Endometrial microvascular endothelial cells (primary cell): ENCODE measurements around the gene COX17. TPM values are rescaled to one million over a fixed set of nuclear protein-coding genes. Genes with fewer than 3 reads are reported as not detected.

Source experiments
- in situ Hi-C: cut with HindIII; loops from 2 replicates; pipeline ENCODE4 v1.10.0; 2017; ENCODE audit warnings: low sequenced_read_pairs, low pct_unique_long_range_greater_than_20kb; ENCODE audit errors: inconsistent ontology term
- total RNA-seq: library from RNA; depleted of rRNA; stranded (reverse); fragments of >200 nt; gene quantifications from one replicate; pipeline ENCODE4 v1.2.3, GENCODE V29; 2015; ENCODE audit errors: inconsistent ontology term

Gene COX17
- total RNA-seq, 1 donor from 2014 or later, result 9.8 TPM

DNA sequence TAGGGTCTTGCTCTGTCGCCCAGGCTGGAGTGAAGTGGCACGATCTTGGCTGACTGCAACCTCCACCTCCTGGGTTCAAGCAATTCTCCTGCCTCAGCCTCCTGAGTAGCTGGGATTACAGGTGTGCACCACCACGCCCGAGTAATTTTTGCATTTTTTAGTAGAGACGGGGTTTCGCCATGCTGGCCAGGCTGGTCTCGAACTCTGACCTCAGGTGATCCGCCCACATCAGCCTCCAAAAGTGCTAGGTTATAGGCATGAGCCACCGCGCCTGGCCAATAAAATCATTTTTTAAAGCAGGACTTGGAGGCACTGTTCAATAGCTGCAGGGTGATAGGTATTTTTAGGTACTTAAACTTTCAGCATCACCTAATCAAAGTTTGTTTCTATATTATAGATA lies 1.0 kb upstream of the COX17 start:
- in situ Hi-C loops, result loop anchor here (25.0 kb wide), 1 partner anchor 216 kb away; the partner anchor contains the start of genes POGLUT1 and TMEM39A

DNA sequence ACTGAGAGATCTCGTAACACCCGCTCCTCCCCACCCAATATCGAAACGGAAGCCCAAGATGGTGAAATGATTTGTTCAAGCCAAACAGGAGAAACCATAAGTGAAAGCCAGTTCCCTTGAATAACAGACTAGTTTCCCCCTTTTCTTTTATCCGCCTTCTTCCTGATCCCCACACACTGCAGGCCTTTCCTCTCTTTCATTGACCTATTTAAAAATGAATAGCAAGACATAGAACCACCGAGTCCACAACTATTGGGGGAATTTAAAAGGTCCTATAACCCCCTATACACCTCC lies 382 bp upstream of the COX17 start:
- in situ Hi-C loops, result loop anchor here (25.0 kb wide), 1 partner anchor 215 kb away; the partner anchor contains the start of genes POGLUT1 and TMEM39A

- in situ Hi-C loops, result loop anchor here (25.0 kb wide), 1 partner anchor 214 kb away; the partner anchor contains the start of genes POGLUT1 and TMEM39A
These were observed 1.2 kb downstream of the COX17 start for GRCh38 chr3:119676020-119676419.

- in situ Hi-C loops, result loop anchor here (25.0 kb wide), 1 partner anchor 213 kb away; the partner anchor contains the start of genes POGLUT1 and TMEM39A
These were observed 1.9 kb downstream of the COX17 start for GRCh38 chr3:119675188-119675874.

DNA sequence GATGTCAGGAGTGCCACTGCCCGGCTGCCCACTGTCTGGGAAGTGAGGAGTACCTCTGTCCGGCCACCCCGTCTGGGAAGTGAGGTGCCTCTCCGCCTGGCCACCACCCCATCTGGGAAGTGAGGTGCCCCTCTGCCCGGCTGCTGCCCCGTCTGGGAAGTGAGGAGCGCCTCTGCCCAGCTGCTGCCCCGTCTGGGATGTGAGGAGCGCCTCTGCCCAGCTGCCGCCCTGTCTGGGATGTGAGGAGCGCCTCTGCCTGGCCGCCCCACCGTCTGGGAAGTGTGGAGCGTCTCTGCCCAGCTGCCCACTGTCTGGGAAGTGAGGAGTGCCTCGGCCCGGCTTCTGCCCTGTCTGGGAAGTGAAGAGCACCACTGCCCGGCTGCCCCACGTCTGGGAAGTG lies 3.3 kb downstream of the COX17 start:
- in situ Hi-C loops, result no loop called here

DNA sequence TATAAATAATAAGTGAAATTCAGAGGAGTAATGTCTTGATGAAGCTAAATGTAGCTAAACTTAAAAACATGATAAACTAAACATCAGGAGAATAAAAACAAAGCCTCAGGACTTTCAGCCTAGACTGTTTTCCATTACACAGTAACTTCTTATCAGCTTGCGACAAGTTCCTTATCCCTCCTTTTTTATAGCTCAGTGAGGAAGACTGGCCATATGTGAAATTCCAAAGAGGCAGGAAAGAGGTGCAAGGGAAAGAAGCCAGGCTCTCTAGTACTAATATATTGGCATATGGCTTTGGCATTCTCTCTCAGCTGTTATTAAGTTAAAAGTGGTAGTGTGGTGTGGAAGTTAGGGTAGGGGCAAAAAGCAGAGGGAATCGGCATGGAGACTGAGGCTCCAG lies 4.4 kb downstream of the COX17 start:
- in situ Hi-C loops, result no loop called here

GRCh38 chr3:119669906-119670570 lies 7.2 kb downstream of the COX17 start:
- in situ Hi-C loops, result no loop called here

DNA sequence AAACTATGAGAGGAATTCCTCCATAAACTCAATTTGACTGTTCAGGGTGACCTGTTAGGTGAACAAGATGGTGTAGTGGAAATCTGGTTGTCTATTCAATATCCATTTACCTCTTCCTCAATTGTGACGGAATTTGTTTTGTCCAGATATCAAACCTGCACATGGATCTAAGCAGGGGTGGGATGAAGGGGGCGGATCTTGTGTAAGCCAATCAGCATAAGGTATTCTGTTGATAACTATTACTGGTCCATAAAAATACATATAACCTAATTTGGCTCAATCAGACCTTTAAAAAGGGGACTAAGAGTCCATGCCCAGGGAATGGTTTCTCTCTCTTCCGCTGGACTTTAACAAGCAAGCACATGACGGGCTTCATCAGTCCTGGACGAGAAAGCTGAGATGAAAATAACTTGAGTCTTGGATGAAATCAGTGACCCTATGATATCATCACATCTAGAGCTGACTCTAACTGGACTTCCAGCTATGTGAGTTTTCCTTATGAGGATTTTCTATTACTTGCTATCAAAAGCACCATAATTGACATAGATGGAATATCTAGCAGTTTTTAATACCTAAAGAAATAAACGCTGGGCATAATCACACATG lies 11.1 kb downstream of the COX17 start:
- in situ Hi-C loops, result no loop called here

DNA sequence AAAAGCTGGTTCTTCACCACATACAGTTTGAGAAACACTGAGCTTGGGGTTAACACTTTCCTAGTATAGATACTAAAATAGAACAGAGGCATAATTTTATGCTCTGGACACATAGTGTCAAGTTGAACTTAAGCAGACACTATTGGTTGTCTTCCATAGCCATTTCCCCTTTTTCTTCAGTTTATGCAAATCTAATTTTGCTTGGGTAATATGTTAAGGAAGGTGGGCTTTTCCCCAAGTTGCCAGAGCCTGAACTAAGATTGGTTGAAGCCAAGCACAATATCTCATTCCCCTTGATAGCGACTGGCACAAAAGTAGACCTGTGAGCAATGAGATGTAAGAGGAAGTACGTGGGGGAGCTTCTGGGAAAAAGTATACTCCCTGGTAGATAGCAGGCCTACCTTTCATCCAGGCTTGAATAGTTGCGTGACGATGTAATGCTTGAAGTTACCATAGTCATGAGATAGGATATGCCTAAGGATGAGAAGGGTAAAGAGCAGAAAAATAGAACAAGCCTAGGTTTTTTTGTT lies 12.3 kb downstream of the COX17 start:
- in situ Hi-C loops, result no loop called here

- in situ Hi-C loops, result no loop called here
These were observed 12.8 kb downstream of the COX17 start for GRCh38 chr3:119664370-119664769.

GRCh38 chr3:119663885-119664284 lies 13.3 kb downstream of the COX17 start:
- in situ Hi-C loops, result no loop called here

- in situ Hi-C loops, result no loop called here
These were observed 14.4 kb downstream of the COX17 start for GRCh38 chr3:119662604-119663373.

- in situ Hi-C loops, result no loop called here
These were observed 16.4 kb downstream of the COX17 start, which contains the start of gene POPDC2 for GRCh38 chr3:119660474-119661440. Gene POPDC2 (minus strand): TSS chr3:119660589. CDS start chr3:119660423, 166 bp downstream.

- in situ Hi-C loops, result no loop called here
These were observed 17.5 kb downstream of the COX17 start for GRCh38 chr3:119659606-119660291.

DNA sequence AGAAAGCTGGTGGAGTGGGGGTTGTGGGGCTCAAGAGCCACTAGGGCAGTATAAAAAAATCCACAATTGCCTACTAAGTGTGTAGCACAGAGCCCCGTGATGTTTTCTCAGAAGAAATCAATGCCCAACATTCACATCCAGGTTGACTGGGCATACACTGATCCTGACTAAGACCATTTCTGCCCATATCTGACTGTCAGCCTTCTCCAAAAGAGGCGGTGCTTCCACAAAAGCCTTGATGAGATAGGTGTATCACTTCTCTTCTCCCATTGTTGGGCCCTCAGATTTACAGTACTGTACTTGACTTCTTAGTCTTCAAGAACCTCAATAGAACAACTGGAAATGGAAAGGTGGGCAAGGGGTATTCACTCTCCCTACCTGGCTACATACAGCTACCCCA lies 18.2 kb downstream of the COX17 start:
- in situ Hi-C loops, result no loop called here

- in situ Hi-C loops, result no loop called here
These were observed 19.1 kb downstream of the COX17 start for GRCh38 chr3:119657887-119658702.

DNA sequence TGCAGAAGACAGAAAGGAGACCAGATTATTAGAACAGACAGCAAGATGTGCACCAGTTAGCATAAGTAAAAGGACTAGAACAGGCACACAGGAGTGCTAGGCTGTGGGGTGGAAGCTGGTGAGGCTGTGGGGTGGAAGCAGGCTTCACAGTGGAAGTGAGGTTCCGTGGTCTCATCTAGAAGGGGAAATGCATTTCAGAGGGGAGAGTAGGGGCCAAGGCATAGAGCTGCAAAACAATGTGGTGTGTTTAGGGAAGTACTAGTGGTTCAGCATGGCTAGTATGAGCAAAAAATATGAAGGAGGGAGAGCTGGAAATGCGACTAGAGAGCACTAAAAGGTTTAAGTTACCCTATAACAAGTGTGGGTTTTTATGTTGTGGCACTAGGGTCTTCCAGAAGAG lies 23.3 kb downstream of the COX17 start:
- in situ Hi-C loops, result no loop called here
